DND-41 (cell line): ENCODE results near the gene CHRM4.

Source experiments
- ATAC-seq: fragments of 200-7000 bp; cut with Tn5 transposase; 3 replicates; pipeline ENCODE4 v1.9.1; 2021; ENCODE audit warnings: low read depth; ENCODE audit not compliant: insufficient read depth
- DNase-seq: peaks from one replicate; pipeline ENCODE4 v3.0.0-alpha.2; 2020
- H2AFZ ChIP-seq: 2 replicates; pipeline ENCODE4 v1.6.0; 2012; ENCODE audit warnings: low read depth, low read length
- H3K27ac ChIP-seq: 2 replicates; pipeline ENCODE4 v1.5.1; 2012; ENCODE audit warnings: low read length, inconsistent platforms
- H3K27me3 ChIP-seq: fragments of 200-600 bp; sonication (generic); 2 replicates; pipeline ENCODE4 v1.6.0; 2012; ENCODE audit warnings: low read length, mild to moderate bottlenecking, inconsistent platforms; ENCODE audit not compliant: insufficient read depth, poor library complexity
- H3K36me3 ChIP-seq: 2 replicates; pipeline ENCODE4 v1.5.1; 2012; ENCODE audit warnings: low read length, inconsistent platforms; ENCODE audit not compliant: insufficient read depth
- H3K4me1 ChIP-seq: 2 replicates; pipeline ENCODE4 v1.5.1; 2012; ENCODE audit warnings: mild to moderate bottlenecking, low read length; ENCODE audit not compliant: insufficient read depth
- H3K4me2 ChIP-seq: 2 replicates; pipeline ENCODE4 v1.6.0; 2012; ENCODE audit warnings: mild to moderate bottlenecking, moderate library complexity, low read length, inconsistent platforms; ENCODE audit not compliant: insufficient read depth
- H3K4me3 ChIP-seq, 2 experiments: fragments of 200-600 bp in 1 of 2; shearing (Covaris generic) in 1 of 2; 2 replicates each; pipeline ENCODE4 v1.5.1; 2012 to 2016; ENCODE audit warnings: inconsistent platforms in 2 of 2, low read length in 2 of 2, mild to moderate bottlenecking in 2 of 2, low read depth in 1 of 2, moderate library complexity in 1 of 2
- H3K79me2 ChIP-seq: 2 replicates; pipeline ENCODE4 v1.6.0; 2012; ENCODE audit warnings: low read length, inconsistent platforms; ENCODE audit not compliant: insufficient read depth
- H3K9ac ChIP-seq: 2 replicates; pipeline ENCODE4 v1.6.0; 2012; ENCODE audit warnings: low read depth, mild to moderate bottlenecking, inconsistent platforms, low read length, moderate library complexity
- H3K9me3 ChIP-seq: 2 replicates; pipeline ENCODE4 v1.5.1; 2012; ENCODE audit warnings: low read length, moderate library complexity, mild to moderate bottlenecking, inconsistent platforms; ENCODE audit not compliant: insufficient read depth, severe bottlenecking
- H4K20me1 ChIP-seq: 2 replicates; pipeline ENCODE4 v1.6.0; 2012; ENCODE audit warnings: low read length; ENCODE audit not compliant: insufficient read depth
- EZH2 ChIP-seq: IDR thresholded peaks from 3 replicates; pipeline ENCODE4 v1.6.1; 2012; ENCODE audit warnings: borderline replicate concordance, low read depth, mild to moderate bottlenecking, moderate library complexity, low read length, inconsistent platforms; ENCODE audit not compliant: severe bottlenecking
- TF ChIP-seq, protein P1 (sequence below): IDR thresholded peaks from 2 replicates; pipeline ENCODE4 v1.5.1; 2012; ENCODE audit warnings: borderline replicate concordance, low read length, moderate library complexity, mild to moderate bottlenecking; ENCODE audit not compliant: poor library complexity, severe bottlenecking; ENCODE audit errors: extremely low read depth

Gene CHRM4

GRCh38 chr11:46337626-46338345, 53.8 kb downstream of the CHRM4 start:
- Histone ChIP-seq H3K27ac (no peak overlapping the region), H3K79me2 (no peaks in the 10 kb centered on the region), H3K4me3 (no peak overlapping the region), H3K9me3 (no peaks in the 10 kb centered on the region), H2AFZ (no peak overlapping the region), H3K27me3 (peaks cover 28% of the 10 kb centered on the region), H3K9ac (no peak overlapping the region), H3K4me2 (no peak overlapping the region), H3K4me1 (peaks cover 31% of the 10 kb centered on the region), H4K20me1 (peaks cover 7% of the 10 kb centered on the region; the same call in 1 of the 2 replicates), H3K36me3 (no peaks in the 10 kb centered on the region)
- DNase-seq: no peak
- TF ChIP-seq, protein P1, sequence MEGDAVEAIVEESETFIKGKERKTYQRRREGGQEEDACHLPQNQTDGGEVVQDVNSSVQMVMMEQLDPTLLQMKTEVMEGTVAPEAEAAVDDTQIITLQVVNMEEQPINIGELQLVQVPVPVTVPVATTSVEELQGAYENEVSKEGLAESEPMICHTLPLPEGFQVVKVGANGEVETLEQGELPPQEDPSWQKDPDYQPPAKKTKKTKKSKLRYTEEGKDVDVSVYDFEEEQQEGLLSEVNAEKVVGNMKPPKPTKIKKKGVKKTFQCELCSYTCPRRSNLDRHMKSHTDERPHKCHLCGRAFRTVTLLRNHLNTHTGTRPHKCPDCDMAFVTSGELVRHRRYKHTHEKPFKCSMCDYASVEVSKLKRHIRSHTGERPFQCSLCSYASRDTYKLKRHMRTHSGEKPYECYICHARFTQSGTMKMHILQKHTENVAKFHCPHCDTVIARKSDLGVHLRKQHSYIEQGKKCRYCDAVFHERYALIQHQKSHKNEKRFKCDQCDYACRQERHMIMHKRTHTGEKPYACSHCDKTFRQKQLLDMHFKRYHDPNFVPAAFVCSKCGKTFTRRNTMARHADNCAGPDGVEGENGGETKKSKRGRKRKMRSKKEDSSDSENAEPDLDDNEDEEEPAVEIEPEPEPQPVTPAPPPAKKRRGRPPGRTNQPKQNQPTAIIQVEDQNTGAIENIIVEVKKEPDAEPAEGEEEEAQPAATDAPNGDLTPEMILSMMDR: no peak
- TF ChIP-seq EZH2: no peak
- no peak for ATAC-seq

DNA sequence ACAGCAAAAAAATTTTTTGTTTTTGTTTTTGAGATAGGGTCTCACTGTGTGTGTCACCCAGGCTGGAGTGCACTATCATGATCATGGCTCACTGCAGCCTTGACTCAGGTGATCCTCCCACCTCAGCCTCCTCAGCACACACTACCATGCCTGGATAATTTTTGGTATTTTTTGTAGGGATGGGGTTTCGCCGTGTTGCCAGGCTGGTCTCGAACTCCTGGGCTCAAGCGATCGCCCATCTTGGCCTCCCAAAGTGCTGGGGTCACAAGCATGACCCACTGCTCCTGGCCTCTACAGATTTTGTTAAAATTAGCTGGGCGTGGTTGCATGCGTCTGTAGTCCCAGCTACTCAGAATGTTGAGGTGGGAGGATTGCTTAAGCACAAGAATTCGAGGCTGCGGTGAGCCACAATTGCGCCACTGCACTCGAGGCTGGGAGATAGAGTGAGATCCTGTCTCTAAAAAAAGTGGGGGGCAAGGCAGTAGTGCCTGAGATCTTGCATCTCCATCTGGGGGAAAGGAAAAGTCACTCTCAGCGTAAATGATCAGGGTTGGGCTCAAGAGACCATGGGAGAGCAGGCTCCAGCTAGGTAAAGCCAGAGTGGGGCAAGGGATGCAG, 54.9 kb downstream of the CHRM4 start:
- DNase-seq (no peak), ATAC-seq (no peak)
- H3K36me3 ChIP-seq: no peaks in the 10 kb centered on the region
- no peak overlapping the region for H2AFZ ChIP-seq
- peaks cover 31% of the 10 kb centered on the region for H3K4me1 ChIP-seq
- H4K20me1 ChIP-seq: peaks cover 14% of the 10 kb centered on the region
- H3K9ac ChIP-seq: no peak overlapping the region
- H3K79me2 ChIP-seq: no peaks in the 10 kb centered on the region
- TF ChIP-seq, protein P1: no peak
- TF ChIP-seq EZH2: no peak
- H3K9me3 ChIP-seq: no peaks in the 10 kb centered on the region
- H3K4me2 ChIP-seq: no peak overlapping the region
- H3K27ac ChIP-seq: no peak overlapping the region
- peaks cover 38% of the 10 kb centered on the region for H3K27me3 ChIP-seq
- H3K4me3 ChIP-seq: no peak overlapping the region

GRCh38 chr11:46335890-46336562, 55.5 kb downstream of the CHRM4 start:
- peaks cover 31% of the 10 kb centered on the region for H3K4me1 ChIP-seq

More at GRCh38 chr11:46335890-46336562, 55.5 kb downstream of the CHRM4 start:
- Histone ChIP-seq H3K4me3 (no peak overlapping the region), H3K36me3 (no peaks in the 10 kb centered on the region), H3K9ac (no peak overlapping the region), H2AFZ (no peak overlapping the region), H3K27ac (no peak overlapping the region), H3K4me2 (no peak overlapping the region), H3K79me2 (no peaks in the 10 kb centered on the region), H3K9me3 (no peaks in the 10 kb centered on the region), H4K20me1 (peaks cover 20% of the 10 kb centered on the region), H3K27me3 (peaks cover 38% of the 10 kb centered on the region)
- ATAC-seq (no peak), DNase-seq (no peak)
- TF ChIP-seq, protein P1: no peak
- TF ChIP-seq EZH2: no peak
